Measurements from ENCODE around the gene SLC45A2. TPM values are rescaled to one million over a fixed set of nuclear protein-coding genes. Genes with fewer than 3 reads are reported as not detected.

Gene SLC45A2
- total and polyA plus RNA-seq, 4 donors: 0.03 to 0.40 TPM; not detected in 2

DNA sequence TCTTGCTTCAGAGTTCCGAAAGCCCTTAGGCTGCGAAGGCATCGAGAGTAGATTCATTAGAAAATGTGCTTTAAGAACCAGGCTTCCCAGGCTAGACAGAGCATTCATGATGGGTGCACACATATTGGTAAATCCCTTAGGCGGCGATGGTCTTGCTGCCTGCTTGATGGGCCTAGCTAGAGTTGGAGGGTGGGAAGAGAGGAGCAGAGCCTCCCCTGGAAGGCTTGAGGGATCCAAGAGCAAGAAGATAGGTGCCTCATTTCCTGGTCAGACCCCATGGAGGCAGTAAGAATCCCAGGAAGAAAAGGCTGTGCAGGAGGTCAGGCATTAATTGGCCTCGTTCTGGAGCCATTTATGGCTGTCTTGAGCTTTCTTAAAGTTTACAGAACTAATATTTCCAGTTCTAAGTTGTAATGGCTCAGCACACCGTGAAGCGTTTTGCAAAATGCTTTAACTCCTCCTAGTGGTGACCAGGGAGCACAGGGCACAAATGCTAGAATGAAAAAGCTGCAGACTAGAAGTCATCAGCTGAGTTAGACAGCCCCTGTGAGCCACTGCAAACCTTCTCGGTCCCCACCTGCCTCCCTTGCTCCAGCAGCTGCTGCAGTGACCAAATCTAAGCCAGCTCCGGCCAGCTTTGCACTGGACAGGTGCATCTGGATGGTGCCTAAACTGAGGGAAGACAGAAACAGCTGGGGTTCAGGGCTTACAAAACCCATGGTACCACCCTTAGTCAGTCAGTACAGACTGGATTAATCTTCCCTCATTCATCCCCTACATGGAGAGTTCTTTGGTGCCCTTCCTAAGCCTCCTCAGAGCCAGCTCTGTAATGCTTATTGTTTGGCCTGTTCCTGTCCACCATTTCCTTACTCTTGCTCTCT lies 14.7 kb downstream of the SLC45A2 start:
- peaks cover 0 to 16% (median 4%) of the 10 kb centered on the region in 5 donors for H3K4me1 ChIP-seq (ENCODE audit: control insufficient read depth in 5 of 5, insufficient read depth in 5 of 5, low read length in 5 of 5)
- 51 to 53% methylated on average over 10 of the region's 10 CpGs for WGBS, 2 donors
- H3K27ac ChIP-seq (ENCODE audit: low read depth in 1 of 2, low read length in 1 of 2): no peak overlapping the region
- ATAC-seq (ENCODE audit: insufficient read depth, low FRiP score) (no peak), DNase-seq (peak; percentile 52 to 85 (median 71))
- no peaks in the 10 kb centered on the region for H3K36me3 ChIP-seq (ENCODE audit: control insufficient read depth in 4 of 4, insufficient read depth in 4 of 4, low read length in 4 of 4)
- no peak overlapping the region for H3K9ac ChIP-seq (ENCODE audit: insufficient read depth in 1 of 2, low read length in 2 of 2)
- no peaks in the 10 kb centered on the region for H3K27me3 ChIP-seq (ENCODE audit: control insufficient read depth in 3 of 3, insufficient read depth in 3 of 3, low read length in 2 of 3)
- TF ChIP-seq, protein P1, sequence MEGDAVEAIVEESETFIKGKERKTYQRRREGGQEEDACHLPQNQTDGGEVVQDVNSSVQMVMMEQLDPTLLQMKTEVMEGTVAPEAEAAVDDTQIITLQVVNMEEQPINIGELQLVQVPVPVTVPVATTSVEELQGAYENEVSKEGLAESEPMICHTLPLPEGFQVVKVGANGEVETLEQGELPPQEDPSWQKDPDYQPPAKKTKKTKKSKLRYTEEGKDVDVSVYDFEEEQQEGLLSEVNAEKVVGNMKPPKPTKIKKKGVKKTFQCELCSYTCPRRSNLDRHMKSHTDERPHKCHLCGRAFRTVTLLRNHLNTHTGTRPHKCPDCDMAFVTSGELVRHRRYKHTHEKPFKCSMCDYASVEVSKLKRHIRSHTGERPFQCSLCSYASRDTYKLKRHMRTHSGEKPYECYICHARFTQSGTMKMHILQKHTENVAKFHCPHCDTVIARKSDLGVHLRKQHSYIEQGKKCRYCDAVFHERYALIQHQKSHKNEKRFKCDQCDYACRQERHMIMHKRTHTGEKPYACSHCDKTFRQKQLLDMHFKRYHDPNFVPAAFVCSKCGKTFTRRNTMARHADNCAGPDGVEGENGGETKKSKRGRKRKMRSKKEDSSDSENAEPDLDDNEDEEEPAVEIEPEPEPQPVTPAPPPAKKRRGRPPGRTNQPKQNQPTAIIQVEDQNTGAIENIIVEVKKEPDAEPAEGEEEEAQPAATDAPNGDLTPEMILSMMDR (IDR thresholded peaks at IDR 0.05; ENCODE audit: control extremely low read depth, extremely low read depth): peak; percentile 43
- H3K9me3 ChIP-seq (ENCODE audit: control insufficient read depth in 4 of 4, insufficient read depth in 3 of 4, low read length in 3 of 4): no peaks in the 10 kb centered on the region
- no peak overlapping the region for H3K4me3 ChIP-seq

DNA sequence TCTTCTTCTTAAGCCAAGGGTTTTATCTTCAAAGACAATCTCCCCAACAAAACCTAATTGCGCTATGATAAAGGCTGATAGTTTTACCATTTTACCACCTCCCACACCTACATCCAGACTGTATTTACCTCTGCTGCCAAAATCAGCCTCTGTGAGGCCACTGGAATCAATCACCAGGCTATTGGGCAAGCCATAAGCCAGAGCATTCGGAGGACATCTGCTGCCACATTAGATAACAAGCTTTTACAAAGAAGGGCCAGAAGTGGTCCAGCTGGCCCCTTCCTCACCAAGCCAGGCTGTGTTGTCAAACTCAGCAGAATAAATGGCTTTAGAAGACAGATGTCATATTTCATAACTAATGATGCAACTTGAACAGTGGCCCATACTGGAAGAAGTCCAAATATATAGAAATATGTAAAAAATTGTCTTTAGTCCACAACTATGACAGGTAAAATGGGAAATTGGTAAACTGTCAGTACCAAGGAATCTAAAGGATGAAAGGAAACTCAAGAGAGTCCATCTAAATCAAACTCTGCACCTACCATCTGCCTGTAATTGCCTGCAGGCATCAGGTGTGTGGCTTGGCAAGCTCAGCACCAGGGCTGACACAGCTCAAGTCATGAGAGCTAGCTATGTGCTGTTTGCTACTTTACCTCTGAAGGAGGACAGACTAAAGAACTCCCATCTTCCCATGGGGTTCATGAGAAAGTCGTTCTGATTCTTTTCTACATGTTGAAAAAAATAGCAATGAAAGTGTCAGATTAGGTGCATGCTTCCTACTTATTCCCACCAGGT lies 16.1 kb downstream of the SLC45A2 start:
- peak; percentile 54 to 86 (median 77) for DNase-seq
- peaks cover 0 to 15% (median 4%) of the 10 kb centered on the region in 5 donors for H3K4me1 ChIP-seq (ENCODE audit: control insufficient read depth in 5 of 5, insufficient read depth in 5 of 5, low read length in 5 of 5)
- no peaks in the 10 kb centered on the region for H3K9me3 ChIP-seq (ENCODE audit: control insufficient read depth in 4 of 4, insufficient read depth in 3 of 4, low read length in 3 of 4)
- H3K9ac ChIP-seq (ENCODE audit: insufficient read depth in 1 of 2, low read length in 2 of 2): no peak overlapping the region
- TF ChIP-seq, protein P1 (IDR thresholded peaks at IDR 0.05; ENCODE audit: control extremely low read depth, extremely low read depth): no peak
- WGBS, 2 donors: 70 to 85% methylated on average over 3 of the region's 3 CpGs
- no peaks in the 10 kb centered on the region for H3K36me3 ChIP-seq (ENCODE audit: control insufficient read depth in 4 of 4, insufficient read depth in 4 of 4, low read length in 4 of 4)
- no peak for ATAC-seq (ENCODE audit: insufficient read depth, low FRiP score)
- H3K4me3 ChIP-seq: no peak overlapping the region
- peaks cover 0 to 2% (median 0%) of the 10 kb centered on the region in 3 donors for H3K27me3 ChIP-seq (ENCODE audit: control insufficient read depth in 3 of 3, insufficient read depth in 3 of 3, low read length in 2 of 3)
- no peak overlapping the region for H3K27ac ChIP-seq (ENCODE audit: low read depth in 1 of 2, low read length in 1 of 2)

DNA sequence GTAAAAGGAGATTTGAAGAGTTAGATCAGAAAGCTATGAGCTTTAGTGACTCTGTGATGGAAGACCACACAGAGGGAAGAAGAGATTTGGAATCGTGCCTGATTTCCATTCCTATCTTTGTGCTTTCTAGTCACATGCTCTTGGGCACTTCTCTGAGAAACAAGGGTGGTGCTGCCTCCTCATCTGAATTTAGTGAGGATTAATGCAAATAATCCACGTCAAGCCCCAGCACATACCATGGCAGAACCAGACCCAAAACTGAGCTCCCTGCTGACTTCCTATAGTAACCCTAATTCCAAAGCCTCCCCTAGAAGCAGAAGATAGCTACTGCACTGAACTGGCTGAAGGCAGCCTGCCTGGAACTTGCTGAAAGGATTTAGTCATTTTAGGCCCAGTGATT lies 17.7 kb downstream of the SLC45A2 start:
- H3K4me3 ChIP-seq: no peak overlapping the region
- peaks cover 0 to 2% (median 0%) of the 10 kb centered on the region in 3 donors for H3K27me3 ChIP-seq (ENCODE audit: control insufficient read depth in 3 of 3, insufficient read depth in 3 of 3, low read length in 2 of 3)
- no peak overlapping the region for H3K9ac ChIP-seq (ENCODE audit: insufficient read depth in 1 of 2, low read length in 2 of 2)
- no peaks in the 10 kb centered on the region for H3K9me3 ChIP-seq (ENCODE audit: control insufficient read depth in 4 of 4, insufficient read depth in 3 of 4, low read length in 3 of 4)
- no peak overlapping the region for H3K27ac ChIP-seq (ENCODE audit: low read depth in 1 of 2, low read length in 1 of 2)
- WGBS, 2 donors: 66 to 90% methylated on average over 2 of the region's 2 CpGs
- TF ChIP-seq, protein P1 (IDR thresholded peaks at IDR 0.05; ENCODE audit: control extremely low read depth, extremely low read depth): no peak
- DNase-seq: peak in 2 of 3 donors; percentile 24 to 49
- H3K36me3 ChIP-seq (ENCODE audit: control insufficient read depth in 4 of 4, insufficient read depth in 4 of 4, low read length in 4 of 4): no peaks in the 10 kb centered on the region
- peaks cover 0 to 15% (median 4%) of the 10 kb centered on the region in 5 donors for H3K4me1 ChIP-seq (ENCODE audit: control insufficient read depth in 5 of 5, insufficient read depth in 5 of 5, low read length in 5 of 5)
- ATAC-seq (ENCODE audit: insufficient read depth, low FRiP score): no peak
